Activated T-helper 2 cell treated with anti-CD3 and anti-CD28 coated beads, Interferon-gamma antibody, Interleukin-2, Interleukin-4, amounts not matched to agents 10 μg/mL and 5 μg/mL and 100 μg/mL, durations not matched to agents 14 hours and 24 hours and 36 hours (primary cell): ENCODE measurements around the gene FERMT2. TPM values are rescaled to one million over a fixed set of nuclear protein-coding genes. Genes with fewer than 3 reads are reported as not detected.

Experiments used
- DNase-seq: peaks from one replicate; pipeline ENCODE4 v3.0.0; 2021; ENCODE audit warnings: low spot score
- H3K27ac Mint-ChIP-seq: one replicate; pipeline ENCODE4 v1.8.0; 2021; ENCODE audit warnings: mixed read lengths
- H3K27me3 Mint-ChIP-seq: one replicate; pipeline ENCODE4 v1.8.0; 2021; ENCODE audit warnings: low read depth, mixed read lengths
- H3K36me3 Mint-ChIP-seq: one replicate; pipeline ENCODE4 v1.8.0; 2021; ENCODE audit warnings: low read depth, mixed read lengths
- H3K4me1 Mint-ChIP-seq: one replicate; pipeline ENCODE4 v1.8.0; 2021; ENCODE audit warnings: low read depth, mixed read lengths
- H3K4me3 Mint-ChIP-seq: one replicate; pipeline ENCODE4 v1.8.0; 2021; ENCODE audit warnings: low read depth, mild to moderate bottlenecking, moderate library complexity, mixed read lengths
- H3K9me3 Mint-ChIP-seq: one replicate; pipeline ENCODE4 v1.8.0; 2021; ENCODE audit warnings: mixed read lengths
- intact Hi-C: fragments of 100-400 bp; cut with micrococcal nuclease; formaldehyde crosslinking; loops from one replicate; pipeline ENCODE4 v1.15.1; 2023
- total RNA-seq: library from RNA; stranded (reverse); gene quantifications from 2 replicates; pipeline ENCODE4 v1.2.3, GENCODE V29; 2022

FERMT2 gene
- total RNA-seq, 1 donor from 2014 or later: 1.7 TPM

GRCh38 chr14:52845081-52845480, 105.8 kb downstream of the FERMT2 start:
- H3K9me3 Mint-ChIP-seq: no peaks in the 10 kb centered on the region
- H3K4me3 Mint-ChIP-seq: no peak overlapping the region
- no peaks in the 10 kb centered on the region for H3K36me3 Mint-ChIP-seq
- intact Hi-C loops: no loop called here
- no peak overlapping the region for H3K27ac Mint-ChIP-seq
- H3K4me1 Mint-ChIP-seq: no peaks in the 10 kb centered on the region
- DNase-seq: no peak
- peaks cover 7% of the 10 kb centered on the region for H3K27me3 Mint-ChIP-seq

DNA sequence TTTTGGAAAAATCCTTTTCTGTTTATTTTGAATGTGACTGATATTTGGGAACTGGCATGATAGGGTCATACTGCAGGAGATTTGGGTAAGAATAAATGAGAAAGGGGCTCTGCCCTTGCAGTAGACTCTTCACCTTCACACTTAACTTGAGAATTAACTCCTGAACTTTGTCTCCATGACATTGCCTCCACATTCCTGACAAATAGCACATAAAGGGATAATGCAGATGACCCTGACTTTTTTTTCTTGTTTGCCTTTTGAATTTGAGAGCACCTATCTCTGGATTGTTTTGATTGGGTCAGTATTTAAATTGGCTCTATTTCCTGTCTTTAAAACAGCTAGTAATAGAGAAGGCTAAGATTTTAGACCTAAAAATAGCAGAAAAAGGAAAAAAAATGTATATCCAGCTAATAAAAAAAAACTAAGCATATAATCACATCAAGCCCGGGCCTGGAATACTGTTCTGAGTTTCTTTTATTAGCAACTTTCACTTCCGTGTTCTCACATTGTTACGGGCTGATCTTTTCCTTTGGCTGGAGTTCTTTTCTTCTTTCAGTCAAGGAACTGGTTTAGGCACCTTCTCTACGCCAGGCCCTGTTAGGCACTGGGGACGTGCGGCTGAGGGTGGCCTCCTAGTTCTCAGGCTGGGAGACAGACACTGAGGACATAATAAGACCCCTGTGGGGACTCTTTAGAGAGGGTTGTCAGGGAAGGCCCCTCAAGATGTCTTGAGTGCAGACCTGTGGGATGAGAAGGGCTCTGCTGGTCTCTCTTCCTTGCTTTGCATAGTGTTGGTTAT, 106.4 kb downstream of the FERMT2 start:
- Mint-ChIP-seq H3K36me3 (no peaks in the 10 kb centered on the region), H3K4me1 (no peaks in the 10 kb centered on the region), H3K4me3 (no peak overlapping the region), H3K27ac (no peak overlapping the region), H3K27me3 (peaks cover 7% of the 10 kb centered on the region), H3K9me3 (no peaks in the 10 kb centered on the region)
- no peak for DNase-seq
- intact Hi-C loops: no loop called here

- H3K9me3 Mint-ChIP-seq: no peaks in the 10 kb centered on the region
- peaks cover 2% of the 10 kb centered on the region for H3K27me3 Mint-ChIP-seq
- DNase-seq: no peak
- no peaks in the 10 kb centered on the region for H3K4me1 Mint-ChIP-seq
- intact Hi-C loops: no loop called here
- no peak overlapping the region for H3K4me3 Mint-ChIP-seq
- H3K27ac Mint-ChIP-seq: no peak overlapping the region
- H3K36me3 Mint-ChIP-seq: no peaks in the 10 kb centered on the region
Measured at GRCh38 chr14:52840877-52841276, 110.0 kb downstream of the FERMT2 start.

- H3K4me3 Mint-ChIP-seq: no peak overlapping the region
- DNase-seq: no peak
- no peaks in the 10 kb centered on the region for H3K4me1 Mint-ChIP-seq
- no peak overlapping the region for H3K27ac Mint-ChIP-seq
- no peaks in the 10 kb centered on the region for H3K9me3 Mint-ChIP-seq
- intact Hi-C loops: no loop called here
- H3K36me3 Mint-ChIP-seq: no peaks in the 10 kb centered on the region
- peaks cover 3% of the 10 kb centered on the region for H3K27me3 Mint-ChIP-seq
Measured at GRCh38 chr14:52837451-52837850, 113.4 kb downstream of the FERMT2 start.

DNA sequence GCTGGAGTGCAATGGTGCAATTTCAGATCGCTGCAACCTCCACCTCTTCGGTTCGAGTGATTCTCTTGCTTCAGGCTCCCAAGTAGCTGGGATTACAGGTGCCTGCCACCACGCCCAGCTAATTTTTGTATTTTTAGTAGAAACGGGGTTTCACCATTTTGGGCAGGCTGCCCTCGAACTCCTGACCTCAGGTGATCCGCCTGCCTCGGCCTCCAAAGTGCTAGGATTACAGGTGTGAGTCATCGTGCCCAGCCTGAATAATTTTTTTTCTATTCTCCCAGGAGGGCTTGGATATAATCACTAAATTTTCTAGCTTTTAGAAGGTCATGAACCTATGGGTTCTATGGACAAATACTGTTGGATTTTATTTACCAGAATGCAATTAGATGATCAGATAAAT, 114.8 kb downstream of the FERMT2 start:
- peaks cover 5% of the 10 kb centered on the region for H3K27me3 Mint-ChIP-seq
- no peaks in the 10 kb centered on the region for H3K36me3 Mint-ChIP-seq
- DNase-seq: no peak
- H3K9me3 Mint-ChIP-seq: no peaks in the 10 kb centered on the region
- no peak overlapping the region for H3K27ac Mint-ChIP-seq
- intact Hi-C loops: no loop called here
- no peaks in the 10 kb centered on the region for H3K4me1 Mint-ChIP-seq
- H3K4me3 Mint-ChIP-seq: no peak overlapping the region

- Mint-ChIP-seq H3K27ac (no peak overlapping the region), H3K27me3 (peaks cover 5% of the 10 kb centered on the region), H3K4me1 (no peaks in the 10 kb centered on the region), H3K4me3 (no peak overlapping the region), H3K36me3 (no peaks in the 10 kb centered on the region), H3K9me3 (no peaks in the 10 kb centered on the region)
- intact Hi-C loops: no loop called here
- DNase-seq: no peak
Measured at GRCh38 chr14:52835122-52835903, 115.5 kb downstream of the FERMT2 start.

DNA sequence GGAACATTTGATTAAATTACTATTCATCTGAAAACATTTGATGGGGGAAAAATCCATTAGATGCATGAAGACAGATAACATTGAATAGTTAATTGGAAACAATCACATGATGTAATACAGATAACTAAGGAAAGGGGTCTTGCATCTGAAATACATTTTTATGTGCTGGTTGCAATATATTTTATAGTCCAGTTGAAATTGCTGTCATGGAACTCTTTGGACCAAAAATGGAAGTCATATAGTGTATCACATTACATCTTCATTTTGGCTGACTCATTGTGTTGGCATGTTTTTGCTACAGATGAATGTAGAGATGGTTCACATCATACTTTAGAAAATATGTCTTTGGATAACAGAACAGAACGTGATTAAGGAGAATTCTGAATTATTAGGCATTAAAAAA, 116.4 kb downstream of the FERMT2 start:
- DNase-seq: no peak
- Mint-ChIP-seq H3K27me3 (peaks cover 5% of the 10 kb centered on the region), H3K36me3 (no peaks in the 10 kb centered on the region), H3K4me1 (no peaks in the 10 kb centered on the region), H3K4me3 (no peak overlapping the region), H3K9me3 (no peaks in the 10 kb centered on the region), H3K27ac (no peak overlapping the region)
- intact Hi-C loops: no loop called here

- H3K27me3 Mint-ChIP-seq: peaks cover 5% of the 10 kb centered on the region
- no peaks in the 10 kb centered on the region for H3K9me3 Mint-ChIP-seq
- intact Hi-C loops: no loop called here
- no peak for DNase-seq
- H3K27ac Mint-ChIP-seq: no peak overlapping the region
- H3K4me3 Mint-ChIP-seq: no peak overlapping the region
- H3K36me3 Mint-ChIP-seq: no peaks in the 10 kb centered on the region
- no peaks in the 10 kb centered on the region for H3K4me1 Mint-ChIP-seq
Measured at GRCh38 chr14:52833891-52834290, 117.0 kb downstream of the FERMT2 start.

DNA sequence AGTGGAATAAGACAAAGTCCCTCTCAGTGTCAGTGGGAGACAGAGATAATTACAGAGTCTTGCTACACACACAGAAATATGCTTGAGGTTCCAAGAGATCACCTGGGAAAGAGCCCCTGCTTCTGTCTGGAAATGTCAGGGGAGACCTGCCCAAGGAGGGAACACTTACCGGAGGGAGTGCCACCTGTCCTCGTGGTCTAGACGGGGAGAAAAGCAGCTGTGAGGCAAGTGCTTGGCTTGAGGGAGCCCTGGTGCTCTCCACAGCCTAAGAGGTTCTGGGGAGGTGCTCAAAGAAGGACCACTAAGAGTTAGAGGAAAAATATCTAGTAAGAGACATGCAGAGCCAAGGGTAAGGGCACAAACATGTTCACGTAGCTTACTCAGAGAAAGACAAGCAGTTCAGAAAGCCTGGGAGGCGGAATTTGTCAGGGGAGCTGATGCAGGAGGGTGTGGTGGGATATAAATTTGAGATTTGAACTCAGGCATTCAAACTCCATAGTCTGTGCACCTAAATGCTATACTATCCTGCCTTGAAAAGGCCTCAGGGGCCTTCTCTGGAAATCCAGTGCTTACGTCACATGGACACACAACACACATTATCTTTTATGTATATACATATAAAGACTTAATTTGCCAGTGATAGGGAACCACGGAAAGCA, 121.2 kb downstream of the FERMT2 start:
- Mint-ChIP-seq H3K27ac (no peak overlapping the region), H3K4me1 (peaks cover 2% of the 10 kb centered on the region), H3K27me3 (peaks cover 13% of the 10 kb centered on the region), H3K9me3 (no peaks in the 10 kb centered on the region), H3K36me3 (no peaks in the 10 kb centered on the region), H3K4me3 (no peak overlapping the region)
- DNase-seq: no peak
- intact Hi-C loops: loop anchor here (10.0 kb wide), 1 partner anchor 1345 kb away; no protein-coding TSS in a partner anchor

- H3K4me1 Mint-ChIP-seq: peaks cover 2% of the 10 kb centered on the region
- DNase-seq: no peak
- H3K9me3 Mint-ChIP-seq: no peaks in the 10 kb centered on the region
- H3K27me3 Mint-ChIP-seq: peaks cover 15% of the 10 kb centered on the region
- H3K4me3 Mint-ChIP-seq: no peak overlapping the region
- intact Hi-C loops: loop anchor here (10.0 kb wide), 1 partner anchor 1347 kb away; no protein-coding TSS in a partner anchor
- no peaks in the 10 kb centered on the region for H3K36me3 Mint-ChIP-seq
- no peak overlapping the region for H3K27ac Mint-ChIP-seq
Measured at GRCh38 chr14:52827426-52827825, 123.4 kb downstream of the FERMT2 start.

DNA sequence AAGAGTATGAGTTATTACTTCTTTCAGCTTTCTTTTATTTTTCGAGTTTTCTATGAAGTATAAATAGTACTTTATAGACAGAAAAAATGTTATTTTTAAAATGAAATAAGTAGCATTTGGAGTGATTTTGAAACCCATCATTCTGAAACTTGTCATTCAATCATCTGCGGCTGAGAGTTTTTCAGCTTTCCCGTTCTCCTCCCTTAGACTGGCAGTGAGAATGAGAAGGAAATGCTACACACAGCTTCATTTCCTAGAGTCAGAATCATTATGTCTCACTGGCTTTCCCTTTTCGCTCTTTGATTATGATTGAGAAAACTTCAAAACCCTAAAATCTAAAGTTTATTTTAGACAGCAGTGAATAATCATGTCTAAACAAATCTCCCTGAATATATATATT, 125.8 kb downstream of the FERMT2 start:
- peaks cover 2% of the 10 kb centered on the region for H3K4me1 Mint-ChIP-seq
- intact Hi-C loops: loop anchor here (1.0 to 10.0 kb wide), 2 partner anchors 136 to 1350 kb away; no protein-coding TSS in a partner anchor

GRCh38 chr14:52824462-52824861, 126.4 kb downstream of the FERMT2 start:
- Mint-ChIP-seq H3K27me3 (peaks cover 16% of the 10 kb centered on the region), H3K4me3 (no peak overlapping the region), H3K4me1 (peaks cover 2% of the 10 kb centered on the region), H3K27ac (no peak overlapping the region), H3K9me3 (no peaks in the 10 kb centered on the region), H3K36me3 (no peaks in the 10 kb centered on the region)
- no peak for DNase-seq
- intact Hi-C loops: loop anchor here (5.0 to 10.0 kb wide), 2 partner anchors 93 to 1350 kb away; no protein-coding TSS in a partner anchor

More for the DNA sequence above, 125.8 kb downstream of the FERMT2 start:
- no peak for DNase-seq
- Mint-ChIP-seq H3K4me3 (no peak overlapping the region), H3K27ac (no peak overlapping the region), H3K27me3 (peaks cover 16% of the 10 kb centered on the region), H3K36me3 (no peaks in the 10 kb centered on the region), H3K9me3 (no peaks in the 10 kb centered on the region)
